IMR-90 (cell line): ENCODE measurements around the gene BLTP3B.

Source experiments
- BHLHE40 ChIP-seq: fragments of 150-350 bp; IDR thresholded peaks from 2 replicates; pipeline ENCODE4 v1.6.1; 2016; ENCODE audit warnings: mild to moderate bottlenecking, low read depth, low read length
- CHD1 ChIP-seq: IDR thresholded peaks from 2 replicates; pipeline ENCODE4 v1.6.1; 2012; ENCODE audit warnings: low read depth, low read length, improper control_type of control experiment
- ELK1 ChIP-seq: fragments of 150-350 bp; IDR thresholded peaks from 2 replicates; pipeline ENCODE4 v1.6.1; 2016; ENCODE audit warnings: low read depth, mild to moderate bottlenecking, low read length, moderate library complexity, borderline replicate concordance
- MXI1 ChIP-seq: IDR thresholded peaks from 2 replicates; pipeline ENCODE4 v1.6.1; 2012; ENCODE audit warnings: low read depth, mild to moderate bottlenecking, low read length, moderate library complexity, borderline replicate concordance
- POLR2A ChIP-seq: IDR thresholded peaks from 2 replicates; pipeline ENCODE4 v1.6.1; 2012; ENCODE audit warnings: mild to moderate bottlenecking, low read depth, low read length
- RAD21 ChIP-seq: IDR thresholded peaks from 2 replicates; pipeline ENCODE4 v1.6.1; 2012; ENCODE audit warnings: low read length, improper control_type of control experiment
- RCOR1 ChIP-seq: IDR thresholded peaks from 2 replicates; pipeline ENCODE4 v1.6.1; 2012; ENCODE audit warnings: mild to moderate bottlenecking, low read length, improper control_type of control experiment; ENCODE audit not compliant: insufficient replicate concordance
- RFX5 ChIP-seq: IDR thresholded peaks from 2 replicates; pipeline ENCODE4 v1.8.0; 2012; ENCODE audit warnings: low read depth, mild to moderate bottlenecking, low read length, moderate library complexity
- SMC3 ChIP-seq: fragments of 150-350 bp; IDR thresholded peaks from 2 replicates; pipeline ENCODE4 v1.6.1; 2016; ENCODE audit warnings: low read depth, mild to moderate bottlenecking, antibody characterized with exemption, low read length, moderate library complexity
- TF ChIP-seq, protein P1 (sequence below): conservative IDR thresholded peaks from 2 replicates; pipeline ENCODE4 v1.5.1; 2012; ENCODE audit warnings: mild to moderate bottlenecking, low read depth, low read length, improper control_type of control experiment

- TF ChIP-seq ELK1 (no peak), RCOR1 (no peak), RFX5 (no peak), BHLHE40 (no peak), RAD21 (no peak), POLR2A (no peak), CHD1 (no peak), SMC3 (no peak), MXI1 (no peak)
- TF ChIP-seq, protein P1, sequence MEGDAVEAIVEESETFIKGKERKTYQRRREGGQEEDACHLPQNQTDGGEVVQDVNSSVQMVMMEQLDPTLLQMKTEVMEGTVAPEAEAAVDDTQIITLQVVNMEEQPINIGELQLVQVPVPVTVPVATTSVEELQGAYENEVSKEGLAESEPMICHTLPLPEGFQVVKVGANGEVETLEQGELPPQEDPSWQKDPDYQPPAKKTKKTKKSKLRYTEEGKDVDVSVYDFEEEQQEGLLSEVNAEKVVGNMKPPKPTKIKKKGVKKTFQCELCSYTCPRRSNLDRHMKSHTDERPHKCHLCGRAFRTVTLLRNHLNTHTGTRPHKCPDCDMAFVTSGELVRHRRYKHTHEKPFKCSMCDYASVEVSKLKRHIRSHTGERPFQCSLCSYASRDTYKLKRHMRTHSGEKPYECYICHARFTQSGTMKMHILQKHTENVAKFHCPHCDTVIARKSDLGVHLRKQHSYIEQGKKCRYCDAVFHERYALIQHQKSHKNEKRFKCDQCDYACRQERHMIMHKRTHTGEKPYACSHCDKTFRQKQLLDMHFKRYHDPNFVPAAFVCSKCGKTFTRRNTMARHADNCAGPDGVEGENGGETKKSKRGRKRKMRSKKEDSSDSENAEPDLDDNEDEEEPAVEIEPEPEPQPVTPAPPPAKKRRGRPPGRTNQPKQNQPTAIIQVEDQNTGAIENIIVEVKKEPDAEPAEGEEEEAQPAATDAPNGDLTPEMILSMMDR, result no peak
These were observed 25.9 kb upstream of the BLTP3B start for GRCh38 chr12:100168562-100168961.
